DND-41 (cell line): ENCODE measurements around the gene TCP10L.

Source experiments
- ATAC-seq: fragments of 200-7000 bp; cut with Tn5 transposase; 3 replicates; pipeline ENCODE4 v1.9.1; 2021; ENCODE audit warnings: low read depth; ENCODE audit not compliant: insufficient read depth
- DNase-seq: peaks from one replicate; pipeline ENCODE4 v3.0.0-alpha.2; 2020
- H2AFZ ChIP-seq: 2 replicates; pipeline ENCODE4 v1.6.0; 2012; ENCODE audit warnings: low read depth, low read length
- H3K27ac ChIP-seq: 2 replicates; pipeline ENCODE4 v1.5.1; 2012; ENCODE audit warnings: low read length, inconsistent platforms
- H3K27me3 ChIP-seq: fragments of 200-600 bp; sonication (generic); 2 replicates; pipeline ENCODE4 v1.6.0; 2012; ENCODE audit warnings: low read length, mild to moderate bottlenecking, inconsistent platforms; ENCODE audit not compliant: insufficient read depth, poor library complexity
- H3K36me3 ChIP-seq: 2 replicates; pipeline ENCODE4 v1.5.1; 2012; ENCODE audit warnings: low read length, inconsistent platforms; ENCODE audit not compliant: insufficient read depth
- H3K4me1 ChIP-seq: 2 replicates; pipeline ENCODE4 v1.5.1; 2012; ENCODE audit warnings: mild to moderate bottlenecking, low read length; ENCODE audit not compliant: insufficient read depth
- H3K4me2 ChIP-seq: 2 replicates; pipeline ENCODE4 v1.6.0; 2012; ENCODE audit warnings: mild to moderate bottlenecking, moderate library complexity, low read length, inconsistent platforms; ENCODE audit not compliant: insufficient read depth
- H3K4me3 ChIP-seq, 2 experiments: fragments of 200-600 bp in 1 of 2; shearing (Covaris generic) in 1 of 2; 2 replicates each; pipeline ENCODE4 v1.5.1; 2012 to 2016; ENCODE audit warnings: inconsistent platforms in 2 of 2, low read length in 2 of 2, mild to moderate bottlenecking in 2 of 2, low read depth in 1 of 2, moderate library complexity in 1 of 2
- H3K79me2 ChIP-seq: 2 replicates; pipeline ENCODE4 v1.6.0; 2012; ENCODE audit warnings: low read length, inconsistent platforms; ENCODE audit not compliant: insufficient read depth
- H3K9ac ChIP-seq: 2 replicates; pipeline ENCODE4 v1.6.0; 2012; ENCODE audit warnings: low read depth, mild to moderate bottlenecking, inconsistent platforms, low read length, moderate library complexity
- H3K9me3 ChIP-seq: 2 replicates; pipeline ENCODE4 v1.5.1; 2012; ENCODE audit warnings: low read length, moderate library complexity, mild to moderate bottlenecking, inconsistent platforms; ENCODE audit not compliant: insufficient read depth, severe bottlenecking
- H4K20me1 ChIP-seq: 2 replicates; pipeline ENCODE4 v1.6.0; 2012; ENCODE audit warnings: low read length; ENCODE audit not compliant: insufficient read depth
- EZH2 ChIP-seq: IDR thresholded peaks from 3 replicates; pipeline ENCODE4 v1.6.1; 2012; ENCODE audit warnings: borderline replicate concordance, low read depth, mild to moderate bottlenecking, moderate library complexity, low read length, inconsistent platforms; ENCODE audit not compliant: severe bottlenecking
- TF ChIP-seq, protein P1 (sequence below): IDR thresholded peaks from 2 replicates; pipeline ENCODE4 v1.5.1; 2012; ENCODE audit warnings: borderline replicate concordance, low read length, moderate library complexity, mild to moderate bottlenecking; ENCODE audit not compliant: poor library complexity, severe bottlenecking; ENCODE audit errors: extremely low read depth

The TCP10L gene

GRCh38 chr21:32535612-32536011 is 49.7 kb downstream of the TCP10L start:
- no peak for ATAC-seq

GRCh38 chr21:32534113-32534512 is 51.2 kb downstream of the TCP10L start:
- ATAC-seq, result no peak

More at GRCh38 chr21:32535612-32536011, 49.7 kb downstream of the TCP10L start:
- H3K36me3 ChIP-seq, result no peaks in the 10 kb centered on the region
- no peak overlapping the region for H3K4me2 ChIP-seq
- no peaks in the 10 kb centered on the region for H3K27me3 ChIP-seq
- H2AFZ ChIP-seq, result no peak overlapping the region
- H3K79me2 ChIP-seq, result no peaks in the 10 kb centered on the region
- H3K27ac ChIP-seq, result no peak overlapping the region
- no peaks in the 10 kb centered on the region for H3K4me1 ChIP-seq
- H4K20me1 ChIP-seq, result no peaks in the 10 kb centered on the region
- H3K9me3 ChIP-seq, result no peaks in the 10 kb centered on the region
- no peak for DNase-seq
- no peak overlapping the region for H3K4me3 ChIP-seq
- H3K9ac ChIP-seq, result no peak overlapping the region
- no peak for TF ChIP-seq EZH2
- TF ChIP-seq, protein P1, sequence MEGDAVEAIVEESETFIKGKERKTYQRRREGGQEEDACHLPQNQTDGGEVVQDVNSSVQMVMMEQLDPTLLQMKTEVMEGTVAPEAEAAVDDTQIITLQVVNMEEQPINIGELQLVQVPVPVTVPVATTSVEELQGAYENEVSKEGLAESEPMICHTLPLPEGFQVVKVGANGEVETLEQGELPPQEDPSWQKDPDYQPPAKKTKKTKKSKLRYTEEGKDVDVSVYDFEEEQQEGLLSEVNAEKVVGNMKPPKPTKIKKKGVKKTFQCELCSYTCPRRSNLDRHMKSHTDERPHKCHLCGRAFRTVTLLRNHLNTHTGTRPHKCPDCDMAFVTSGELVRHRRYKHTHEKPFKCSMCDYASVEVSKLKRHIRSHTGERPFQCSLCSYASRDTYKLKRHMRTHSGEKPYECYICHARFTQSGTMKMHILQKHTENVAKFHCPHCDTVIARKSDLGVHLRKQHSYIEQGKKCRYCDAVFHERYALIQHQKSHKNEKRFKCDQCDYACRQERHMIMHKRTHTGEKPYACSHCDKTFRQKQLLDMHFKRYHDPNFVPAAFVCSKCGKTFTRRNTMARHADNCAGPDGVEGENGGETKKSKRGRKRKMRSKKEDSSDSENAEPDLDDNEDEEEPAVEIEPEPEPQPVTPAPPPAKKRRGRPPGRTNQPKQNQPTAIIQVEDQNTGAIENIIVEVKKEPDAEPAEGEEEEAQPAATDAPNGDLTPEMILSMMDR, result no peak

DNA sequence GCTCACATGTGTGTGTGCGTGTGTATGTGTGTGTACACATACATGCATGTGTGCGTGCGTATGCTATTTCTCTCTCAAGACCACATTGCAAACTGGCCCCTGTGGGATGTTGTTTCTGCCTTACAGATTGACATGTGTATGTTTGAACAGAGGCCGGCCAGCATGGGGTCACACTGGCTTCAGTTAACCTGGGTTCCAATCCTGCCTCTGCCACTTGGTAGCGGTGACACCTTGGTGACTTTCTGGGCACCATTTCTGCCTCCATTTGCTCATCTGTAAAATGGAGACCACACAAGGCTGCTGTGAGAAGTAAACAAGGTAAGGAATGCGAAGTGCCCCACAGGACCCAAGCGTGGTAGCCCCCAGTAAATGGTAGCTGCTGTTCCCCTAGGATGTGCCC is 51.7 kb downstream of the TCP10L start:
- DNase-seq, result no peak
- Histone ChIP-seq H2AFZ (no peak overlapping the region), H3K79me2 (no peaks in the 10 kb centered on the region), H3K36me3 (no peaks in the 10 kb centered on the region), H3K4me3 (no peak overlapping the region), H3K9me3 (no peaks in the 10 kb centered on the region), H3K4me2 (no peak overlapping the region), H3K9ac (no peak overlapping the region), H3K4me1 (no peaks in the 10 kb centered on the region), H4K20me1 (no peaks in the 10 kb centered on the region), H3K27ac (no peak overlapping the region), H3K27me3 (no peaks in the 10 kb centered on the region)
- ATAC-seq, result no peak
- TF ChIP-seq EZH2, result no peak
- TF ChIP-seq, protein P1, result no peak

More at GRCh38 chr21:32534113-32534512, 51.2 kb downstream of the TCP10L start:
- Histone ChIP-seq H3K9me3 (no peaks in the 10 kb centered on the region), H4K20me1 (no peaks in the 10 kb centered on the region), H3K27me3 (no peaks in the 10 kb centered on the region), H3K27ac (no peak overlapping the region), H2AFZ (no peak overlapping the region), H3K36me3 (no peaks in the 10 kb centered on the region), H3K4me2 (no peak overlapping the region), H3K4me1 (no peaks in the 10 kb centered on the region), H3K9ac (no peak overlapping the region), H3K4me3 (no peak overlapping the region), H3K79me2 (no peaks in the 10 kb centered on the region)
- DNase-seq, result no peak
- TF ChIP-seq EZH2, result no peak
- TF ChIP-seq, protein P1, result no peak

GRCh38 chr21:32533053-32533452 is 52.3 kb downstream of the TCP10L start:
- no peaks in the 10 kb centered on the region for H3K79me2 ChIP-seq
- no peak for ATAC-seq
- TF ChIP-seq, protein P1, result no peak
- no peak for TF ChIP-seq EZH2

More at GRCh38 chr21:32533053-32533452, 52.3 kb downstream of the TCP10L start:
- no peak overlapping the region for H3K4me3 ChIP-seq
- no peaks in the 10 kb centered on the region for H3K27me3 ChIP-seq
- H4K20me1 ChIP-seq, result no peaks in the 10 kb centered on the region
- no peaks in the 10 kb centered on the region for H3K9me3 ChIP-seq
- no peaks in the 10 kb centered on the region for H3K4me1 ChIP-seq
- no peak for DNase-seq
- no peaks in the 10 kb centered on the region for H3K36me3 ChIP-seq
- no peak overlapping the region for H2AFZ ChIP-seq
- H3K9ac ChIP-seq, result no peak overlapping the region
- H3K27ac ChIP-seq, result no peak overlapping the region
- H3K4me2 ChIP-seq, result no peak overlapping the region
